GM23248 (cell line): ENCODE measurements around the gene KCNQ2. TPM values are rescaled to one million over a fixed set of nuclear protein-coding genes. Genes with fewer than 3 reads are reported as not detected.

Experiments used
- DNase-seq: peaks from one replicate; pipeline ENCODE4 v3.0.0-alpha.2; 2015
- H2AFZ ChIP-seq: fragments of 200-600 bp; sonication (generic); 2 replicates; pipeline ENCODE4 v1.6.1; 2016; ENCODE audit warnings: antibody characterized with exemption
- H3F3A ChIP-seq: fragments of 200-600 bp; sonication (generic); 2 replicates; pipeline ENCODE4 v1.6.1; 2016; ENCODE audit warnings: mild to moderate bottlenecking, antibody characterized with exemption, mixed run types; ENCODE audit not compliant: insufficient read depth
- H3K27ac ChIP-seq: fragments of 200-600 bp; sonication (generic); 2 replicates; pipeline ENCODE4 v1.5.1; 2016; ENCODE audit warnings: mild to moderate bottlenecking
- H3K27me3 ChIP-seq: fragments of 200-600 bp; sonication (generic); replicated peaks from 2 replicates; pipeline ENCODE4 v1.6.1; 2016; ENCODE audit warnings: mild to moderate bottlenecking; ENCODE audit not compliant: insufficient read depth
- H3K36me3 ChIP-seq: fragments of 200-600 bp; sonication (generic); 2 replicates; pipeline ENCODE4 v1.6.1; 2016; ENCODE audit warnings: low read depth, mild to moderate bottlenecking
- H3K4me1 ChIP-seq: fragments of 200-600 bp; sonication (generic); 2 replicates; pipeline ENCODE4 v1.6.1; 2016; ENCODE audit warnings: mild to moderate bottlenecking; ENCODE audit not compliant: insufficient read depth
- H3K4me2 ChIP-seq: fragments of 200-600 bp; sonication (generic); one replicate; pipeline ENCODE4 v1.6.1; 2016; ENCODE audit warnings: mild to moderate bottlenecking; ENCODE audit not compliant: unreplicated experiment
- H3K4me3 ChIP-seq: fragments of 200-600 bp; sonication (generic); 2 replicates; pipeline ENCODE4 v1.5.1; 2016; ENCODE audit warnings: mild to moderate bottlenecking
- H3K79me2 ChIP-seq: fragments of 200-600 bp; sonication (generic); 2 replicates; pipeline ENCODE4 v1.6.1; 2016; ENCODE audit warnings: mild to moderate bottlenecking; ENCODE audit not compliant: insufficient read depth
- H3K9ac ChIP-seq: fragments of 200-600 bp; sonication (generic); 2 replicates; pipeline ENCODE4 v1.6.1; 2016; ENCODE audit warnings: mild to moderate bottlenecking
- H3K9me2 ChIP-seq: fragments of 200-600 bp; sonication (generic); 2 replicates; pipeline ENCODE4 v1.6.1; 2016; ENCODE audit warnings: mixed run types, mild to moderate bottlenecking, moderate library complexity; ENCODE audit not compliant: insufficient read depth
- H3K9me3 ChIP-seq: fragments of 200-600 bp; sonication (generic); one replicate; pipeline ENCODE4 v1.6.1; 2017; ENCODE audit warnings: low read depth
- H4K20me1 ChIP-seq: fragments of 200-600 bp; sonication (generic); 2 replicates; pipeline ENCODE4 v1.6.0; 2016; ENCODE audit not compliant: insufficient read depth
- EZH2 ChIP-seq: fragments of 200-600 bp; sonication (generic); IDR thresholded peaks from 2 replicates; pipeline ENCODE4 v1.6.1; 2018; ENCODE audit warnings: antibody characterized with exemption, mild to moderate bottlenecking; ENCODE audit not compliant: insufficient read depth, poor library complexity, severe bottlenecking
- EZH2phosphoT487 ChIP-seq: fragments of 200-600 bp; sonication (generic); IDR thresholded peaks from 2 replicates; pipeline ENCODE4 v1.6.1; 2018; ENCODE audit warnings: antibody characterized with exemption, moderate library complexity, mild to moderate bottlenecking, low read depth; ENCODE audit not compliant: insufficient read depth
- WGBS, 2 experiments: methylation state at CpG; one replicate each; pipeline ENCODE4 v1.1.6; 2015 to 2017; ENCODE audit warnings: low lambda C conversion rate in 2 of 2, low coverage in 1 of 2; ENCODE audit errors: missing lambda C conversion rate in 2 of 2; 5-methylcytosine and 5-hydroxymethylcytosine counted together
- in situ Hi-C: fragments of 300-500 bp; cut with MboI; formaldehyde crosslinking; loops from 2 replicates; pipeline ENCODE4 v1.15.0; 2020
- polyA plus RNA-seq: library from polyadenylated mRNA; unstranded; fragments of >200 nt; fragmentation: Nextera tagmentation; extraction: Ambion mirVana; gene quantifications from 2 replicates; pipeline ENCODE4 v1.2.1, GENCODE V29; 2016
- total RNA-seq: library from RNA; depleted of rRNA; stranded (reverse); fragments of >200 nt; shearing (Covaris generic); gene quantifications from 2 replicates; pipeline ENCODE4 v1.2.3, GENCODE V29; 2014

The KCNQ2 gene
- total and polyA plus RNA-seq, 2 experiments from 2014 or later, result 0.38 TPM; not detected in 1

- in situ Hi-C loops, result no loop called here
- Histone ChIP-seq H3K4me1 (no peaks in the 10 kb centered on the region), H3K9me2 (no peaks in the 10 kb centered on the region), H3K9me3 (no peaks in the 10 kb centered on the region), H3K4me3 (no peak overlapping the region), H3K27ac (no peak overlapping the region), H3K27me3 (no peaks in the 10 kb centered on the region), H3K79me2 (no peaks in the 10 kb centered on the region), H3K36me3 (no peaks in the 10 kb centered on the region), H3K9ac (no peak overlapping the region), H4K20me1 (no peaks in the 10 kb centered on the region), H2AFZ (no peak overlapping the region), H3F3A (no peaks in the 10 kb centered on the region), H3K4me2 (no peak overlapping the region)
- TF ChIP-seq EZH2phosphoT487, result no peak
- no peak for TF ChIP-seq EZH2
- DNase-seq, result no peak
- 70% methylated on average over 22 to 23 of the region's 23 CpGs for WGBS, 2 experiments
Measured at GRCh38 chr20:63406011-63406410, 66.4 kb downstream of the KCNQ2 start.

DNA sequence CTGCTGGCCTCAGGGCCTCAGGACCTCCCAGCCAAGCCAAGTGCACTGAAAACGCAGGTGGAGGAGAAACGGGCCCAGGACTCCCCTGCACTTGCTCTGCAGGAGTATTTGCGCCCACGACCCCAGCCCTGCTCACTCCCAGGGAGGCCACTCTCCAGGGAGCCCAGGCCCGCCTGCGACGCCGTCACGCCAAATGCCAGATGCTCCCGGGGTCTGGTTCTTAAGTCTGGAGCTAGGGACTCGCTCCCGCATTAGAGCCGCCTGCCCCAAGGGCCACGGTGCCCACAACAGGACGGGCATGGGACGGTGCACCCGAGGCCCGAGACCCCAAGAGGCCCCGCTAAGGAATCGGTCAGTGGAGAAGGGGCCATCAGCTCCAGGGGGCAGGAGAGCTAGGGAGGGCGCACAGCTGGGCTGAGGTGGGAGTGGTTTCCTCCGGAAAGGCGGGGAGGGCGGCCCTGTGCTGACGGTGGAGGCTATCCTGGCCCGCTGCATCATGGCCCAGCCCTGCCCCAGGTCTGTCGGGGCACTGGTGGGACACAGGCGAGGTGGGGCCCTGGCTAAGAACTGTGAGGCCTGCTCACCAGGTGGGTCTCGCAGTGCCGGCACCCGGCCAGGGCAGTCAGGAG lies 67.2 kb downstream of the KCNQ2 start:
- no peak overlapping the region for H3K4me3 ChIP-seq
- no peaks in the 10 kb centered on the region for H3F3A ChIP-seq
- H3K4me1 ChIP-seq, result no peaks in the 10 kb centered on the region
- H3K9me3 ChIP-seq, result no peaks in the 10 kb centered on the region
- no peaks in the 10 kb centered on the region for H3K79me2 ChIP-seq
- no peaks in the 10 kb centered on the region for H3K27me3 ChIP-seq
- H4K20me1 ChIP-seq, result no peaks in the 10 kb centered on the region
- no peak overlapping the region for H2AFZ ChIP-seq
- no peaks in the 10 kb centered on the region for H3K9me2 ChIP-seq
- no peaks in the 10 kb centered on the region for H3K36me3 ChIP-seq
- no peak overlapping the region for H3K27ac ChIP-seq
- no peak overlapping the region for H3K4me2 ChIP-seq
- H3K9ac ChIP-seq, result no peak overlapping the region
- no peak for DNase-seq
- TF ChIP-seq EZH2, result no peak
- TF ChIP-seq EZH2phosphoT487, result no peak
- in situ Hi-C loops, result no loop called here
- WGBS, 2 experiments, result 33% methylated on average over 29 to 31 of the region's 31 CpGs

GRCh38 chr20:63404129-63405085 lies 68.0 kb downstream of the KCNQ2 start:
- no peak for DNase-seq
- no peak overlapping the region for H3K27ac ChIP-seq
- in situ Hi-C loops, result no loop called here
- no peak overlapping the region for H2AFZ ChIP-seq
- H3F3A ChIP-seq, result no peaks in the 10 kb centered on the region
- TF ChIP-seq EZH2phosphoT487 (no peak), EZH2 (no peak)
- no peak overlapping the region for H3K4me2 ChIP-seq
- H3K9me2 ChIP-seq, result no peaks in the 10 kb centered on the region
- H3K9me3 ChIP-seq, result no peaks in the 10 kb centered on the region
- no peaks in the 10 kb centered on the region for H3K4me1 ChIP-seq
- no peak overlapping the region for H3K4me3 ChIP-seq
- no peak overlapping the region for H3K9ac ChIP-seq
- H4K20me1 ChIP-seq, result no peaks in the 10 kb centered on the region
- 50 to 54% methylated on average over 28 to 30 of the region's 34 CpGs for WGBS, 2 experiments
- H3K79me2 ChIP-seq, result no peaks in the 10 kb centered on the region
- no peaks in the 10 kb centered on the region for H3K27me3 ChIP-seq
- no peaks in the 10 kb centered on the region for H3K36me3 ChIP-seq

- in situ Hi-C loops, result no loop called here
- H3K4me3 ChIP-seq, result no peak overlapping the region
- no peaks in the 10 kb centered on the region for H3K36me3 ChIP-seq
- DNase-seq, result no peak
- H3F3A ChIP-seq, result no peaks in the 10 kb centered on the region
- no peak overlapping the region for H3K27ac ChIP-seq
- H3K27me3 ChIP-seq, result 0 out of 2 replicates have a peak, but pooled peaks cover 1% of the 10 kb centered on the region
- WGBS, 2 experiments, result 63 to 67% methylated on average over 19 of the region's 19 CpGs
- no peaks in the 10 kb centered on the region for H3K9me2 ChIP-seq
- H3K4me1 ChIP-seq, result no peaks in the 10 kb centered on the region
- H2AFZ ChIP-seq, result no peak overlapping the region
- TF ChIP-seq EZH2 (no peak), EZH2phosphoT487 (no peak)
- no peaks in the 10 kb centered on the region for H3K79me2 ChIP-seq
- H4K20me1 ChIP-seq, result no peaks in the 10 kb centered on the region
- no peak overlapping the region for H3K4me2 ChIP-seq
- no peak overlapping the region for H3K9ac ChIP-seq
- H3K9me3 ChIP-seq, result no peaks in the 10 kb centered on the region
Measured at GRCh38 chr20:63403403-63404105, 68.9 kb downstream of the KCNQ2 start.
